Karpas-422 (cell line): ENCODE results near the gene SENP7. TPM values are rescaled to one million over a fixed set of nuclear protein-coding genes. Genes with fewer than 3 reads are reported as not detected.
"Not testable (repeated sequence)": the region's sequence is repeated elsewhere in the genome, so short reads cannot be mapped to it uniquely, and the experiment has no call there.

Source experiments
- DNase-seq: peaks from one replicate; pipeline ENCODE4 v3.0.0-alpha.2; 2015
- H2AFZ ChIP-seq: fragments of 200-600 bp; sonication (generic); 2 replicates; pipeline ENCODE4 v1.6.1; 2014; ENCODE audit warnings: antibody characterized with exemption, low read length, mixed read lengths
- H3K27ac ChIP-seq: fragments of 200-600 bp; sonication (generic); 2 replicates; pipeline ENCODE4 v1.5.1; 2014; ENCODE audit warnings: mild to moderate bottlenecking, low read length, moderate library complexity
- H3K27me3 ChIP-seq: fragments of 200-600 bp; sonication (generic); 2 replicates; pipeline ENCODE4 v1.6.1; 2014; ENCODE audit warnings: low read length, mixed read lengths
- H3K36me3 ChIP-seq: fragments of 200-600 bp; sonication (generic); 2 replicates; pipeline ENCODE4 v1.6.1; 2014; ENCODE audit warnings: low read length, mixed read lengths; ENCODE audit not compliant: insufficient read depth
- H3K4me1 ChIP-seq: fragments of 200-600 bp; sonication (generic); 2 replicates; pipeline ENCODE4 v1.6.1; 2014; ENCODE audit warnings: mild to moderate bottlenecking, low read length, mixed read lengths
- H3K4me2 ChIP-seq: fragments of 200-600 bp; sonication (generic); 2 replicates; pipeline ENCODE4 v1.6.1; 2014; ENCODE audit warnings: low read length, low read depth, mild to moderate bottlenecking; ENCODE audit not compliant: poor library complexity, severe bottlenecking
- H3K4me3 ChIP-seq: fragments of 200-600 bp; sonication (generic); 2 replicates; pipeline ENCODE4 v1.5.1; 2014; ENCODE audit warnings: mild to moderate bottlenecking, antibody characterized with exemption, low read length, mixed read lengths
- H3K79me2 ChIP-seq: fragments of 200-600 bp; sonication (generic); 2 replicates; pipeline ENCODE4 v1.6.1; 2014; ENCODE audit warnings: mild to moderate bottlenecking, low read length, mixed read lengths
- H3K9ac ChIP-seq: fragments of 200-600 bp; sonication (generic); 2 replicates; pipeline ENCODE4 v1.6.0; 2014; ENCODE audit warnings: low read length
- H3K9me2 ChIP-seq: fragments of 200-600 bp; sonication (generic), shearing (Covaris generic); replicated peaks from 2 replicates; pipeline ENCODE4 v1.6.0; 2014; ENCODE audit warnings: mild to moderate bottlenecking, low read length, moderate library complexity; ENCODE audit not compliant: insufficient read depth
- H3K9me3 ChIP-seq: fragments of 300-700, 200-600 bp; sonication (generic); 2 replicates; pipeline ENCODE4 v1.6.1; 2014; ENCODE audit warnings: low read length, mixed read lengths
- H4K20me1 ChIP-seq: fragments of 200-600 bp; sonication (generic); 2 replicates; pipeline ENCODE4 v1.6.1; 2014; ENCODE audit warnings: mild to moderate bottlenecking, antibody characterized with exemption, low read length, low read depth; ENCODE audit not compliant: insufficient read depth
- total RNA-seq: library from RNA; depleted of rRNA; stranded (reverse); fragments of >200 nt; shearing (Covaris generic); gene quantifications from 2 replicates; pipeline ENCODE4 v1.2.3, GENCODE V29; 2014; ENCODE audit warnings: low replicate concordance

Gene SENP7
- total RNA-seq, 1 experiment from 2014 or later, result 31.6 TPM

- no peaks in the 10 kb centered on the region for H3K36me3 ChIP-seq
- no peaks in the 10 kb centered on the region for H3K9me2 ChIP-seq
- no peaks in the 10 kb centered on the region for H3K79me2 ChIP-seq
- DNase-seq, result no peak
- H3K9ac ChIP-seq, result no peak overlapping the region
- no peak overlapping the region for H3K27ac ChIP-seq
- no peaks in the 10 kb centered on the region for H4K20me1 ChIP-seq
- H3K4me1 ChIP-seq, result no peaks in the 10 kb centered on the region
- H3K4me3 ChIP-seq, result no peak overlapping the region
- H3K27me3 ChIP-seq, result no peaks in the 10 kb centered on the region
- no peak overlapping the region for H2AFZ ChIP-seq
- no peak overlapping the region for H3K4me2 ChIP-seq
- no peaks in the 10 kb centered on the region for H3K9me3 ChIP-seq
Measured at GRCh38 chr3:101454629-101455028, 58.4 kb downstream of the SENP7 start.

GRCh38 chr3:101453961-101454360, 59.1 kb downstream of the SENP7 start:
- Histone ChIP-seq H3K27ac (no peak overlapping the region), H3K4me1 (no peaks in the 10 kb centered on the region), H4K20me1 (no peaks in the 10 kb centered on the region), H3K36me3 (no peaks in the 10 kb centered on the region), H3K4me2 (no peak overlapping the region), H3K9ac (no peak overlapping the region), H3K79me2 (no peaks in the 10 kb centered on the region), H3K9me3 (no peaks in the 10 kb centered on the region), H3K4me3 (no peak overlapping the region), H3K9me2 (no peaks in the 10 kb centered on the region), H2AFZ (no peak overlapping the region), H3K27me3 (no peaks in the 10 kb centered on the region)
- no peak for DNase-seq

- H3K9me2 ChIP-seq, H3K9ac ChIP-seq, H4K20me1 ChIP-seq, DNase-seq, H3K9me3 ChIP-seq, H2AFZ ChIP-seq, H3K4me2 ChIP-seq, H3K4me1 ChIP-seq, H3K27ac ChIP-seq, H3K36me3 ChIP-seq, H3K27me3 ChIP-seq, H3K4me3 ChIP-seq: not testable (repeated sequence)
- H3K79me2 ChIP-seq, result peaks cover 16% of the 10 kb centered on the region
Measured at GRCh38 chr3:101438641-101439040, 74.4 kb downstream of the SENP7 start.

GRCh38 chr3:101433652-101434051, 79.4 kb downstream of the SENP7 start:
- Histone ChIP-seq H3K4me2 (no peak overlapping the region), H4K20me1 (no peaks in the 10 kb centered on the region), H3K27me3 (no peaks in the 10 kb centered on the region), H3K9me3 (peaks cover 5% of the 10 kb centered on the region; the same call in 1 of the 2 replicates), H3K4me1 (no peaks in the 10 kb centered on the region), H2AFZ (no peak overlapping the region), H3K36me3 (no peaks in the 10 kb centered on the region), H3K9me2 (no peaks in the 10 kb centered on the region), H3K4me3 (no peak overlapping the region), H3K79me2 (peaks cover 12% of the 10 kb centered on the region), H3K9ac (no peak overlapping the region), H3K27ac (no peak overlapping the region)
- DNase-seq, result no peak

GRCh38 chr3:101423984-101424888, 88.8 kb downstream of the SENP7 start:
- no peak overlapping the region for H3K4me3 ChIP-seq
- no peaks in the 10 kb centered on the region for H3K9me2 ChIP-seq
- H3K9ac ChIP-seq, result no peak overlapping the region
- no peak overlapping the region for H2AFZ ChIP-seq
- H3K9me3 ChIP-seq, result no peaks in the 10 kb centered on the region
- H3K36me3 ChIP-seq, result no peaks in the 10 kb centered on the region
- DNase-seq, result no peak
- H3K27me3 ChIP-seq, result no peaks in the 10 kb centered on the region
- peaks cover 23% of the 10 kb centered on the region for H3K79me2 ChIP-seq
- no peak overlapping the region for H3K27ac ChIP-seq
- H3K4me2 ChIP-seq, result no peak overlapping the region
- H3K4me1 ChIP-seq, result peaks cover 8% of the 10 kb centered on the region
- H4K20me1 ChIP-seq, result no peaks in the 10 kb centered on the region

- no peak overlapping the region for H3K4me2 ChIP-seq
- no peaks in the 10 kb centered on the region for H4K20me1 ChIP-seq
- no peaks in the 10 kb centered on the region for H3K36me3 ChIP-seq
Measured at GRCh38 chr3:101418851-101419250, 94.2 kb downstream of the SENP7 start.

GRCh38 chr3:101414121-101414520, 98.9 kb downstream of the SENP7 start:
- no peak overlapping the region for H3K4me2 ChIP-seq
- DNase-seq, result no peak
- no peak overlapping the region for H3K4me3 ChIP-seq

More at GRCh38 chr3:101418851-101419250, 94.2 kb downstream of the SENP7 start:
- H3K27me3 ChIP-seq, result no peaks in the 10 kb centered on the region
- no peak overlapping the region for H3K4me3 ChIP-seq
- no peaks in the 10 kb centered on the region for H3K9me2 ChIP-seq
- peaks cover 17% of the 10 kb centered on the region for H3K79me2 ChIP-seq
- H3K9me3 ChIP-seq, result no peaks in the 10 kb centered on the region
- no peak overlapping the region for H3K9ac ChIP-seq
- H3K27ac ChIP-seq, result no peak overlapping the region
- no peaks in the 10 kb centered on the region for H3K4me1 ChIP-seq
- DNase-seq, result no peak
- no peak overlapping the region for H2AFZ ChIP-seq

GRCh38 chr3:101413656-101414055, 99.4 kb downstream of the SENP7 start:
- Histone ChIP-seq H3K36me3 (no peaks in the 10 kb centered on the region), H4K20me1 (no peaks in the 10 kb centered on the region), H3K9me3 (no peaks in the 10 kb centered on the region; the same call in 1 of the 2 replicates), H3K27ac (no peak overlapping the region), H3K4me3 (no peak overlapping the region), H3K4me2 (no peak overlapping the region), H3K79me2 (no peaks in the 10 kb centered on the region), H3K9me2 (no peaks in the 10 kb centered on the region), H3K4me1 (peaks cover 6% of the 10 kb centered on the region), H3K27me3 (no peaks in the 10 kb centered on the region), H3K9ac (no peak overlapping the region), H2AFZ (no peak overlapping the region)
- DNase-seq, result no peak

More at GRCh38 chr3:101414121-101414520, 98.9 kb downstream of the SENP7 start:
- Histone ChIP-seq H4K20me1 (no peaks in the 10 kb centered on the region), H3K79me2 (no peaks in the 10 kb centered on the region), H3K9ac (no peak overlapping the region), H3K9me3 (no peaks in the 10 kb centered on the region), H3K27me3 (no peaks in the 10 kb centered on the region), H3K9me2 (no peaks in the 10 kb centered on the region), H3K36me3 (no peaks in the 10 kb centered on the region), H3K4me1 (peaks cover 6% of the 10 kb centered on the region), H3K27ac (no peak overlapping the region), H2AFZ (no peak overlapping the region)
